OCI-LY7 (cell line): ENCODE measurements around the gene RNF111.

ENCODE experiments used
- CTCF ChIP-seq: fragments of 200-600 bp; sonication (generic); conservative IDR thresholded peaks from 2 replicates; pipeline ENCODE4 v1.5.1; 2014; ENCODE audit warnings: mild to moderate bottlenecking, antibody characterized with exemption, low read length, moderate library complexity, mixed read lengths
- EZH2phosphoT487 ChIP-seq: fragments of 200-600 bp; sonication (generic); IDR thresholded peaks from 2 replicates; pipeline ENCODE4 v1.6.1; 2018; ENCODE audit warnings: low read depth, borderline replicate concordance, mild to moderate bottlenecking, mixed run types, antibody characterized with exemption, low read length, moderate library complexity, mixed read lengths

- no peak for TF ChIP-seq CTCF
- no peak for TF ChIP-seq EZH2phosphoT487
Observed at GRCh38 chr15:59099162-59099685, 111.8 kb downstream of the RNF111 start.
